NB4 (cell line): Measurements from ENCODE around the gene SDC3.

Experiments
- CTCF ChIP-seq: IDR thresholded peaks from one replicate; pipeline ENCODE4 v1.5.1; 2012; ENCODE audit warnings: low read depth, low read length
- POLR2A ChIP-seq: IDR thresholded peaks from 2 replicates; pipeline ENCODE4 v1.6.1; 2011; ENCODE audit warnings: mild to moderate bottlenecking; ENCODE audit not compliant: insufficient read length; ENCODE audit errors: extremely low read depth

- TF ChIP-seq CTCF (no peak), POLR2A (no peak)
Measured at GRCh38 chr1:30850607-30851006, 58.0 kb downstream of the SDC3 start.
